Mammary epithelial cell (primary cell): ENCODE measurements around the gene MEI1.

Source experiments
- EZH2 ChIP-seq: IDR thresholded peaks from 2 replicates; pipeline ENCODE4 v1.6.1; 2012; ENCODE audit warnings: low read length, inconsistent platforms, borderline replicate concordance
- TF ChIP-seq, protein P1 (sequence below), 2 donors: IDR thresholded peaks in 1 of 2; conservative IDR thresholded peaks in 1 of 2; 2 replicates each; pipeline ENCODE4 v1.5.1; 2011 to 2012; ENCODE audit warnings: inconsistent platforms in 2 of 2, low read length in 2 of 2, mild to moderate bottlenecking in 2 of 2, control low read depth in 1 of 2, low read depth in 1 of 2; ENCODE audit not compliant: insufficient read depth in 1 of 2; ENCODE audit errors: extremely low read depth in 1 of 2

DNA sequence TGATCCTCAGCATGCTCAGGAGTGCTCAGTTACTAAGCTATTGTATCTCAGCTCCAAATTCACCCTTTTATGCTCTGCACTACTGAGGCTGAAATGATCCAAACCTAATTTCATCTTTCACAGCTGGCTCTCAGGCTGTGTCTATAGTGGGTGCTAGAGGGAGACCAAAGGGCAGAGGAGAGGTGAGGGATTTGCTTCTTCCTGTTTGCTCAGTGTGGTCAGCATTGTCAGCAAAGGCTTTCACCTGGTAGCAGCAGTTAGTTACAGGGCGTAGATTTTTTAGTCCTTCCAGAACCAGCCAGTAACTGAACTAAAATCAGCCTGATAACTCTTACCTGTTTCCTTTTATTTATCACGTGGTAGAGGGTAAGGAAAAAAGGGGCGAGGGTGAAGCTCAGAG, 45.0 kb upstream of the MEI1 start:
- TF ChIP-seq, protein P1, sequence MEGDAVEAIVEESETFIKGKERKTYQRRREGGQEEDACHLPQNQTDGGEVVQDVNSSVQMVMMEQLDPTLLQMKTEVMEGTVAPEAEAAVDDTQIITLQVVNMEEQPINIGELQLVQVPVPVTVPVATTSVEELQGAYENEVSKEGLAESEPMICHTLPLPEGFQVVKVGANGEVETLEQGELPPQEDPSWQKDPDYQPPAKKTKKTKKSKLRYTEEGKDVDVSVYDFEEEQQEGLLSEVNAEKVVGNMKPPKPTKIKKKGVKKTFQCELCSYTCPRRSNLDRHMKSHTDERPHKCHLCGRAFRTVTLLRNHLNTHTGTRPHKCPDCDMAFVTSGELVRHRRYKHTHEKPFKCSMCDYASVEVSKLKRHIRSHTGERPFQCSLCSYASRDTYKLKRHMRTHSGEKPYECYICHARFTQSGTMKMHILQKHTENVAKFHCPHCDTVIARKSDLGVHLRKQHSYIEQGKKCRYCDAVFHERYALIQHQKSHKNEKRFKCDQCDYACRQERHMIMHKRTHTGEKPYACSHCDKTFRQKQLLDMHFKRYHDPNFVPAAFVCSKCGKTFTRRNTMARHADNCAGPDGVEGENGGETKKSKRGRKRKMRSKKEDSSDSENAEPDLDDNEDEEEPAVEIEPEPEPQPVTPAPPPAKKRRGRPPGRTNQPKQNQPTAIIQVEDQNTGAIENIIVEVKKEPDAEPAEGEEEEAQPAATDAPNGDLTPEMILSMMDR (conservative IDR thresholded peaks at IDR 0.05 in 1 of 2, IDR thresholded peaks at IDR 0.05 in 1 of 2; ENCODE audit: extremely low read depth in 1 of 2, insufficient read depth in 1 of 2, low read depth in 1 of 2, low read length in 2 of 2): no peak
- no peak for TF ChIP-seq EZH2
